AG10803 (cell line): ENCODE results near the gene TMEM53.

Source experiments
- DNase-seq: peaks from one replicate; pipeline ENCODE4 v3.0.0; 2010; ENCODE audit warnings: low read depth
- H3K4me3 ChIP-seq: 2 replicates; pipeline ENCODE4 v1.5.1; 2011; ENCODE audit warnings: mild to moderate bottlenecking, low read length, control low read depth
- CTCF ChIP-seq: conservative IDR thresholded peaks from 2 replicates; pipeline ENCODE4 v1.5.1; 2011; ENCODE audit warnings: mild to moderate bottlenecking, low read length, control low read depth, inconsistent platforms

The TMEM53 gene

GRCh38 chr1:44646261-44647110 lies 27.8 kb downstream of the TMEM53 start:
- TF ChIP-seq CTCF: no peak
- H3K4me3 ChIP-seq: no peak overlapping the region
- DNase-seq: no peak

GRCh38 chr1:44645476-44646244 lies 28.6 kb downstream of the TMEM53 start:
- peak overlapping the region; percentile 12 for H3K4me3 ChIP-seq
- peak; percentile 85 for DNase-seq
- no peak for TF ChIP-seq CTCF

GRCh38 chr1:44644806-44645205 lies 29.5 kb downstream of the TMEM53 start:
- no peak overlapping the region for H3K4me3 ChIP-seq
- DNase-seq: no peak
- TF ChIP-seq CTCF: no peak

GRCh38 chr1:44643721-44644334 lies 30.5 kb downstream of the TMEM53 start:
- no peak overlapping the region for H3K4me3 ChIP-seq
- no peak for DNase-seq
- no peak for TF ChIP-seq CTCF

- no peak for DNase-seq
- TF ChIP-seq CTCF: no peak
- no peak overlapping the region for H3K4me3 ChIP-seq
Measured at GRCh38 chr1:44642925-44643324, 31.4 kb downstream of the TMEM53 start.

- no peak for DNase-seq
- TF ChIP-seq CTCF: no peak
- no peak overlapping the region for H3K4me3 ChIP-seq
Measured at GRCh38 chr1:44642255-44642654, 32.0 kb downstream of the TMEM53 start.
